Smooth muscle cell (in vitro differentiated cells): ENCODE results near the gene MACROD2. TPM values are rescaled to one million over a fixed set of nuclear protein-coding genes. Genes with fewer than 3 reads are reported as not detected.

Experiments used
- DNase-seq: peaks from one replicate; lab custom pipeline; 2025; ENCODE audit not compliant: unreplicated experiment; lab: John Stamatoyannopoulos, UW
- H2AFZ ChIP-seq: fragments of 200-600 bp; sonication (generic); 2 replicates; pipeline ENCODE4 v1.6.0; 2016; ENCODE audit warnings: antibody characterized with exemption, low read depth, mild to moderate bottlenecking
- H3F3A ChIP-seq: fragments of 200-600 bp; sonication (generic); 2 replicates; pipeline ENCODE4 v1.6.0; 2017; ENCODE audit warnings: antibody characterized with exemption, low read depth
- H3K27ac ChIP-seq: fragments of 200-600 bp; sonication (generic); 2 replicates; pipeline ENCODE4 v1.5.1; 2016; ENCODE audit warnings: low read depth, mild to moderate bottlenecking
- H3K27me3 ChIP-seq: fragments of 200-600 bp; sonication (generic); 2 replicates; pipeline ENCODE4 v1.6.1; 2016; ENCODE audit warnings: low read depth, mild to moderate bottlenecking
- H3K36me3 ChIP-seq: fragments of 200-600 bp; sonication (generic); 2 replicates; pipeline ENCODE4 v1.5.1; 2016; ENCODE audit warnings: low read depth
- H3K4me1 ChIP-seq: fragments of 200-600 bp; sonication (generic); 2 replicates; pipeline ENCODE4 v1.5.1; 2016; ENCODE audit warnings: low read depth
- H3K4me2 ChIP-seq: fragments of 200-600 bp; sonication (generic); 2 replicates; pipeline ENCODE4 v1.6.0; 2016; ENCODE audit warnings: mild to moderate bottlenecking
- H3K4me3 ChIP-seq: fragments of 200-600 bp; sonication (generic); 2 replicates; pipeline ENCODE4 v1.5.1; 2016; ENCODE audit warnings: mild to moderate bottlenecking
- H3K79me2 ChIP-seq: fragments of 200-600 bp; sonication (generic); 2 replicates; pipeline ENCODE4 v1.6.0; 2016; ENCODE audit warnings: low read depth, mild to moderate bottlenecking
- H3K9ac ChIP-seq: fragments of 200-600 bp; sonication (generic); 2 replicates; pipeline ENCODE4 v1.6.0; 2016; ENCODE audit warnings: low read depth
- H3K9me3 ChIP-seq: fragments of 200-600 bp; sonication (generic); replicated peaks from 2 replicates; pipeline ENCODE4 v1.5.1; 2016; ENCODE audit warnings: low read depth
- H4K20me1 ChIP-seq: fragments of 200-600 bp; sonication (generic); 2 replicates; pipeline ENCODE4 v1.6.0; 2016; ENCODE audit warnings: low read depth
- WGBS: methylation state at CpG from one replicate; pipeline ENCODE4 v1.1.7; 2016; ENCODE audit warnings: low lambda C conversion rate; 5-methylcytosine and 5-hydroxymethylcytosine counted together
- polyA plus RNA-seq: library from polyadenylated mRNA; unstranded; fragments of >200 nt; fragmentation: Nextera tagmentation; extraction: Ambion mirVana; gene quantifications from 2 replicates; pipeline ENCODE4 v1.2.1, GENCODE V29; 2016
- total RNA-seq: library from RNA; depleted of rRNA; stranded (reverse); fragments of >200 nt; gene quantifications from 2 replicates; pipeline ENCODE4 v1.2.3, GENCODE V29; 2014
- TF ChIP-seq, protein P1 (sequence below): fragments of 200-600 bp; sonication (generic); IDR thresholded peaks from 2 replicates; pipeline ENCODE4 v1.5.1; 2017; ENCODE audit warnings: borderline replicate concordance, mild to moderate bottlenecking, antibody characterized with exemption; ENCODE audit not compliant: insufficient read depth, poor library complexity, severe bottlenecking

Gene MACROD2
- total and polyA plus RNA-seq, 2 experiments from 2014 or later = 0.04 to 0.32 TPM

- no peak for DNase-seq
- TF ChIP-seq, protein P1, sequence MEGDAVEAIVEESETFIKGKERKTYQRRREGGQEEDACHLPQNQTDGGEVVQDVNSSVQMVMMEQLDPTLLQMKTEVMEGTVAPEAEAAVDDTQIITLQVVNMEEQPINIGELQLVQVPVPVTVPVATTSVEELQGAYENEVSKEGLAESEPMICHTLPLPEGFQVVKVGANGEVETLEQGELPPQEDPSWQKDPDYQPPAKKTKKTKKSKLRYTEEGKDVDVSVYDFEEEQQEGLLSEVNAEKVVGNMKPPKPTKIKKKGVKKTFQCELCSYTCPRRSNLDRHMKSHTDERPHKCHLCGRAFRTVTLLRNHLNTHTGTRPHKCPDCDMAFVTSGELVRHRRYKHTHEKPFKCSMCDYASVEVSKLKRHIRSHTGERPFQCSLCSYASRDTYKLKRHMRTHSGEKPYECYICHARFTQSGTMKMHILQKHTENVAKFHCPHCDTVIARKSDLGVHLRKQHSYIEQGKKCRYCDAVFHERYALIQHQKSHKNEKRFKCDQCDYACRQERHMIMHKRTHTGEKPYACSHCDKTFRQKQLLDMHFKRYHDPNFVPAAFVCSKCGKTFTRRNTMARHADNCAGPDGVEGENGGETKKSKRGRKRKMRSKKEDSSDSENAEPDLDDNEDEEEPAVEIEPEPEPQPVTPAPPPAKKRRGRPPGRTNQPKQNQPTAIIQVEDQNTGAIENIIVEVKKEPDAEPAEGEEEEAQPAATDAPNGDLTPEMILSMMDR = no peak
- Histone ChIP-seq H3K79me2 (no peaks in the 10 kb centered on the region), H4K20me1 (no peaks in the 10 kb centered on the region), H3K4me3 (no peak overlapping the region), H3K4me1 (no peaks in the 10 kb centered on the region), H3K4me2 (no peak overlapping the region), H3K9me3 (no peaks in the 10 kb centered on the region), H3K27ac (no peak overlapping the region), H3K9ac (no peak overlapping the region), H2AFZ (no peak overlapping the region), H3F3A (no peaks in the 10 kb centered on the region), H3K36me3 (no peaks in the 10 kb centered on the region), H3K27me3 (peaks cover 6% of the 10 kb centered on the region)
- 92% methylated on average over 3 of the region's 3 CpGs for WGBS
Observed at GRCh38 chr20:15406072-15406471, 1410.8 kb downstream of the MACROD2 start.

DNA sequence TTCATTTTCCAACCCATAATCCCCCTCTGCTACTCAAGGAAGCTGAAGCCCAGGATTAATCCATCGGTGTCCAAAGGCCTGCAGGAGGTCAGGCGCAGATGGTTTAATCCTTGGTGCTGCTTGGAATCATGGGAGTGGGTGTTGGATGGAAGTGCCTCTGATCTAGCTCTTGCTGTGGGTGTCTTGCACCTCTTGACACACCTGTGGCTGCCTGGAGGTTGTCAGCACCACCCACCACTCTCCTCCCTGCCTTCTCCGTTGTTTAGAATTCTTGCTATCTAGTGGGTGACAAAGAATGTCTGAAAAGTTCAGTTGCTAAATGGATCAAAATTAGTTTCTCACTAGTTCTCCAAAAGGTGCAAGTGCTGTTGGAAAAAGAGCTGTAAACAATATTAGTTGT, 1416.5 kb downstream of the MACROD2 start:
- H2AFZ ChIP-seq = no peak overlapping the region
- H3K4me3 ChIP-seq = no peak overlapping the region
- H3F3A ChIP-seq = no peaks in the 10 kb centered on the region
- no peaks in the 10 kb centered on the region for H3K36me3 ChIP-seq
- no peak overlapping the region for H3K27ac ChIP-seq
- H3K4me1 ChIP-seq = no peaks in the 10 kb centered on the region
- 92% methylated on average over 3 of the region's 3 CpGs for WGBS
- H3K9ac ChIP-seq = no peak overlapping the region
- H3K79me2 ChIP-seq = no peaks in the 10 kb centered on the region
- TF ChIP-seq, protein P1 = no peak
- no peaks in the 10 kb centered on the region for H4K20me1 ChIP-seq
- no peak for DNase-seq
- peaks cover 6% of the 10 kb centered on the region for H3K27me3 ChIP-seq
- H3K9me3 ChIP-seq = no peaks in the 10 kb centered on the region
- H3K4me2 ChIP-seq = no peak overlapping the region

DNA sequence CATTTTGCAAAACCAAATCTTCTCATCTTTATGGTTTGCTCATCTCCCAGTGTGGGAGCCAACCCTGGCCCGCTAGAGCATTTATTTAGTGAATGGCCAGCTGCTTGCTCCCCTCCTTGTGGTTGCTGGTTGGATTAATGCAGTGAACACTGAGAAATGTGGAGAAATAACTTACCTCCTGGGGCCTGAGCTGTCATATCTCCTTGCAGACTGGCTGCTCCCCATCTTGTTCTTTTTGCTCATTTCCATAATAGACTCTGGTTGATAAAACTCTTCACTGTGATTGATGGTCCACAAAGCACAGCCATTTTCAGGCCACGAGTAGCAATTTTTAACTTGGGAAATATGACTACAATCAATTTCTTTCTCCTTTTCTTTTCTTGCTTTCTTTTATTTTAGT, 1420.6 kb downstream of the MACROD2 start:
- Histone ChIP-seq H3K4me1 (no peaks in the 10 kb centered on the region), H3K9me3 (no peaks in the 10 kb centered on the region), H2AFZ (no peak overlapping the region), H3F3A (no peaks in the 10 kb centered on the region), H3K79me2 (no peaks in the 10 kb centered on the region), H3K4me3 (no peak overlapping the region), H3K36me3 (no peaks in the 10 kb centered on the region), H4K20me1 (no peaks in the 10 kb centered on the region), H3K27me3 (no peaks in the 10 kb centered on the region), H3K4me2 (no peak overlapping the region), H3K9ac (no peak overlapping the region), H3K27ac (no peak overlapping the region)
- WGBS = 87% methylated on average over 2 of the region's 2 CpGs
- DNase-seq = no peak
- TF ChIP-seq, protein P1 = no peak

DNA sequence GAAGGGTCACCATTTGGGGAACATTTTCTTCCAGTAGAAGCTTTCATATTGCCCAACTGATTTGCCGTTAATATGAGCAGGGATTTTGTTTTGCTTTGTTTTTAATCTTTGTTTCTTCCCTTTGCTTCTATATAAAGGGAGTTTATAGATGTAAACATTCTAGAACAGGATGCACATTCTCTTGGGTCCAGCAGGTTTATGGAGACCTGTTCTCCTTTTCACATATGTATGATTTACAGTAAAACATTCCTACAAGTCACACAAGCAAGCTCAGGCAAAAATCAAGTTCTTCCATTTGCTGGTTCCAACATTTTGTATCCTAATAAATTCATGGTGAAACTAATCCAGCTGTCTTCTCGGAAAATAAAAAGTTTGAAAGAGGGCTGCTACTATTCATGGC, 1424.5 kb downstream of the MACROD2 start:
- no peaks in the 10 kb centered on the region for H3K9me3 ChIP-seq

More for the DNA sequence above, 1424.5 kb downstream of the MACROD2 start:
- Histone ChIP-seq H3K79me2 (no peaks in the 10 kb centered on the region), H3K4me3 (no peak overlapping the region), H3K9ac (no peak overlapping the region), H3K36me3 (no peaks in the 10 kb centered on the region), H3K27me3 (no peaks in the 10 kb centered on the region), H3K4me1 (no peaks in the 10 kb centered on the region), H4K20me1 (no peaks in the 10 kb centered on the region), H2AFZ (no peak overlapping the region), H3K4me2 (no peak overlapping the region), H3F3A (no peaks in the 10 kb centered on the region), H3K27ac (no peak overlapping the region)
- TF ChIP-seq, protein P1 = no peak
- no peak for DNase-seq
- WGBS = 90% methylated on average over 2 of the region's 2 CpGs
